GM12872 (cell line): ENCODE results near the gene RHCE.

Experiments
- TF ChIP-seq, protein P1 (sequence below): IDR thresholded peaks from 3 replicates; pipeline ENCODE4 v1.5.1; 2011; ENCODE audit warnings: low read depth, mild to moderate bottlenecking, low read length, moderate library complexity; ENCODE audit not compliant: insufficient read depth

The RHCE gene

DNA sequence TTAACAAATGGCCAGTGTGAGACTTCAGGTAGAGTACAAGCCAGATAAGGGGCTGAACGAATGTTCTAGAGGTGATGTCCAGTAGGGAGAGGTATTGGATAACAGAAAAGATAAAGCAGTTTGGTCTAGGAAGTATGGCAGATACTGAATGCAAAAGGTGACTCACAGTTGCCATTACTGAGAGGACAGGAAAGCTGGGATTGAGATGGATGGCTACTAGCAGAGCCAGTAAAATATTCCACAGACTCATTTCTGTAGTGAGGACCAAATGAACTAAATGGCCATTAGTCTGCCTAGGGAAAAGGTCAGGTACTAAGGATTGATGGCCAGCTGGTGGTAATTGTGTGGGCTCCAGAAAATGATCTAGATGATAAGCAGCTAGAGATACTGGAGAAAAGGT lies 21.6 kb upstream of the RHCE start:
- TF ChIP-seq, protein P1, sequence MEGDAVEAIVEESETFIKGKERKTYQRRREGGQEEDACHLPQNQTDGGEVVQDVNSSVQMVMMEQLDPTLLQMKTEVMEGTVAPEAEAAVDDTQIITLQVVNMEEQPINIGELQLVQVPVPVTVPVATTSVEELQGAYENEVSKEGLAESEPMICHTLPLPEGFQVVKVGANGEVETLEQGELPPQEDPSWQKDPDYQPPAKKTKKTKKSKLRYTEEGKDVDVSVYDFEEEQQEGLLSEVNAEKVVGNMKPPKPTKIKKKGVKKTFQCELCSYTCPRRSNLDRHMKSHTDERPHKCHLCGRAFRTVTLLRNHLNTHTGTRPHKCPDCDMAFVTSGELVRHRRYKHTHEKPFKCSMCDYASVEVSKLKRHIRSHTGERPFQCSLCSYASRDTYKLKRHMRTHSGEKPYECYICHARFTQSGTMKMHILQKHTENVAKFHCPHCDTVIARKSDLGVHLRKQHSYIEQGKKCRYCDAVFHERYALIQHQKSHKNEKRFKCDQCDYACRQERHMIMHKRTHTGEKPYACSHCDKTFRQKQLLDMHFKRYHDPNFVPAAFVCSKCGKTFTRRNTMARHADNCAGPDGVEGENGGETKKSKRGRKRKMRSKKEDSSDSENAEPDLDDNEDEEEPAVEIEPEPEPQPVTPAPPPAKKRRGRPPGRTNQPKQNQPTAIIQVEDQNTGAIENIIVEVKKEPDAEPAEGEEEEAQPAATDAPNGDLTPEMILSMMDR = no peak

GRCh38 chr1:25439287-25439686 lies 18.7 kb upstream of the RHCE start:
- TF ChIP-seq, protein P1 = no peak

- TF ChIP-seq, protein P1 = no peak
Measured at GRCh38 chr1:25437672-25438071, 17.0 kb upstream of the RHCE start.

DNA sequence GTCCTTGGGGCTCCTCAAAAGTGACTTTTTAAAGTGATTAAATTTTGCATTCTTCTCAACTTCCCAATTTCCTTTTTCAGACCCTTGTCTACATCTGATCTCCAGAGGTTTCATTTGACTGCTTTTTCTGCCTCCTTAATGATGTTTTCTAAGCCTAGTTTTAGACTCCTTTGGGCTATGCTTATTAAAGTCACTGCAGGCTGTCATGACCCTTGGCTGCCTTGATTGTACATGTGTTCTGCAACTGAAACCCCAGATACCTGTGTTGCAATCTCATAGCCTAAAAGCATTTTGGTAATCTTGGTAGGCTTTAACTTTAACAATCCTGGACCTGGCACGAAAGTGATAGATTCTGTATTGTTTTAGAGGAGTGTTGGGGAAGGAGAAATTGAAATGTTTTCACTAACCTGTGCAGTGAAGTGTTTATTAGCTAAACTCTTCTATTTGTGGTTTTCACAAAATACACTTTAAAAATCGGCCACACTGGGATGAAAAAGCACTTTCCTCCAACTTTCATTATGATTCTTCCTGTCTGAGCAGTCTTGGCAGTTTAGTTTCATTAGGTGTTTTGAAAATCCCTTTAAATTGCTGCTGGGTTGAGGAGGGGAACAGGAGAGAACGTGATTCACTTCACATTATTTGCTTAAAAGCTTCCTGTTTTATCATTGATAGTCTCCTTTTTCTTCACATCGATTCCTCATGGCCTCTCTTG lies 14.9 kb upstream of the RHCE start:
- TF ChIP-seq, protein P1 = no peak

GRCh38 chr1:25433389-25434186 lies 13.0 kb upstream of the RHCE start:
- TF ChIP-seq, protein P1 = no peak

GRCh38 chr1:25432749-25433388 lies 12.2 kb upstream of the RHCE start:
- TF ChIP-seq, protein P1 = no peak
